ENCODE results near the gene ESPNL.

Gene ESPNL

DNA sequence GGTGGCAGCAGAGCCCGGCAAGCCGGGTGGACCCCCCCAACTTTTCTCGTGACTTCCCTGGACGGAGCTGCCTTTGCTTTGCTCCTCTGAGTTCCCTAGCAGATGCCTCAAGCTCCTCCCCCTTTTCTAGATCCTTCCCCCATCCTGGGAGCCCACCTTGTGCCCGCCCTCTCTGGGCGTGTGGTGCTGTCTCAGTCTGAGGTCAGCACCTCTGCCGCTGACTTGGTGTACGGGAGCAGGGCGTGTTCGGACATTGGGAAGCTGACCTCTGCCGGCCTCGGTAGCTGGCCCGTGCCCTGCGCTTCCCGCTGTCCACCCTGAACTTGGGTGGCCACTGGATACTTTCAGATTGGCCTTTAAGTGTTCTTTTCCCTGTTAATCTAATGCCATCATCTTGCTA lies 19.6 kb upstream of the ESPNL start:
- DNase-seq, result no peak

DNA sequence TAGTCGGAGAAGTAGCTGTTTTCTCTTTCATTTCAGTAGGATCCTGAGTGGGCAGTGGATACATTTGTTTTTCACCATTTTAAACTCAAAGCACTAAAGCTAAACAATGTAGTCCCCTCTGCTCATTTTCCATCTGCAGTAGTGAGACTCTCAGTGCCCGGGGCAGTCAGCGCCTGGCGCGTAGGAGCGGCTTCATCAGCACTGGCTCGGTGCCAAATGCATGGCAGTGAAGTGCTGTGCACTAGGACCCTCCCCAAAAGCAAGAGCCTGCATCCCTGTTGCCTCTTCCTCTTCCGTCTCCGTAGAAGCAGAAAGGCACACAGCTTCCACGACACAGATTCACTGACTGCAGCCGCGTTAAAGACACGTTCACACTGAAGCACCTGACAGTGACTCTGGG lies 19.0 kb upstream of the ESPNL start:
- DNase-seq, result no peak

DNA sequence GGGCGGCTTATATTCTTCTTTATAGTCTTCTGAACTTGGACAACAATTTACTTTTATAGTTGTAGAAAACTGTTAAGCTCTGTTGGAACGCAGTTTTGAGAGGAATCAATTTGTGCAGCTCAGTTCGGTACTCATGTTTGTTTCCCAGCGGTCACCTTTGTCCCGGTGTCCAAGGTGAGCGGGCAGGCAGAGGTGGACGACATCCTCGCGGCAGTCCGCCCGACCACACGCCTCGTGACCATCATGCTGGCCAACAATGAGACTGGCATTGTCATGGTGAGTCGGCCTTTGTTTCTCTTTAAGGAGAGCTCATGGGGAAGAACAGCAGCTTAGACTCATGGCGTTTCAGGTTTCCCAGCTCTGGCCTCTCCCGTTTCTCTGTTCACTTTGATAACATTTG lies 18.6 kb upstream of the ESPNL start:
- DNase-seq, result no peak

DNA sequence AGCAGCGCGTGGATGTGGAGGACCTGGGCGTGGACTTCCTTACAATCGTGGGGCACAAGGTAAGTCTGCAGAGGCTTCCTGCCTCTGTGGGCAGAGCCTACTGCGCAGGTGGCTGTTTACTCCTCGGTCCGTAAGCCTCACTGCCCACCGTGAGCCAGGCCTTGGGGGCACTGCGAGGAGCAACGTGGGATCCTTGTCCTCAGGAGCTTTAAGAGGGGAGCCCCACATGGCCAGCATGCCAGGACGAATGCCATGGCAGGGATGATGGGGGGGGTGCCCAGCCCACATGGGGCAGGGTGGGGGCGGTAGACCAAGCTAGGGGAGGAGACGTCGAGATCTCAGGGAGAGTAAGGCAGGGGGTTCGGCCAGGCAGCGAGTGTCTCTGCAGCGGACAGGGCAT lies 18.0 kb upstream of the ESPNL start:
- no peak for DNase-seq

DNA sequence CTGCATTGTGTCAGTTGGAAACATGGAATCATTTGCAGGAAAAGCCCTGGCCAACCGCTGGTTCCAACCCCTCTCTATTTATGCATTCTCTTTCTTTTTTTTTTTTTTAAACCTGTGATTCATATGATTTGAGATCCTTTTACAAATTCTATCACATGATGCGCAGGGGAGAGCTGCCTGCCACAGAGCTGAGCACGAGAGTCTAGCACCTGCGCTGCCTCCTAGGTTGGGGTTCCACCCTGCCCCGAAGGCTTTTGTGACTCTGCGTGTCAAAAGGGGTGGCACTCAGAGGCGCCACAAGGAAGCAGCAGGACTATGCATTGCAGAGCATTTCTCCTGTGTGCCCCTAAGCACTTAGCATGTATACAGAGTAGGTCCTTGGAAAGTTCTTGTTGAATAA lies 17.3 kb upstream of the ESPNL start:
- DNase-seq, result no peak

DNA sequence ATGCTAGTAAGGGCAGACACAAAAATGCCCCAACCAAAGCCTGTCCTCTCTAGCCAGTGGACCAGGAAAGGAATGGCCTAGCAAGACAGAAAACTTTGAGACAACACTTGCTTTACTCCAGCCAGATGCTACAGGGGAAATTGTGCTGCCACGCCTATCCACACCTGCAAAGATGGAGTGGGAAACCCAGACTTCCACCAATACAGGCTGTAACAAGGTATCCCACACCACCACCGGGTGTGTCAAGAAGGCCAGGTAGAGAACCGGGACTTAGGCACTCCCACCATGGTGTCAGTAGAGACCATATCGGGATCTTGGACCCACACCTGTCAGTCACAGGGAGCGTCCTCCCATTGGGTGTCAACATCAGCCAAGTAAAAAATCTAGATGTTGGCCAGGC lies 16.2 kb upstream of the ESPNL start:
- DNase-seq, result no peak

DNA sequence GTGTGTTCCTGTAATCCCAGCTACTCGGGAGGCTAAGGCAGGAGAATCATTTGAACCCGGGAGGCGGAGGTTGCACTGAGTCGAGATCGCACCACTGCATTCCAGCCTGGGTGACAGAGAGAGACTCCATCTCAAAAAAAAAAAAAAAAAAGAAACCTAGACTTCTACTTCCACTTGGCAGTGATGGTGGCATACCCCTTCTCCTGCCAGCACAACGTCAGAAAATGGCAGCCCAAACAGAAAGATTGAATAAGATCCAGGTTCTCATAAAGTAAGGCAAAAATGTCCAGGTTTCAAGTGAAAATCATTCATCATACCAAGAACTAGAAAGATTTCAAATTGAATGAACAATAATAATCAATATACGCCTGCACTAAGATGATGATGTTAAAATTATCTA lies 15.4 kb upstream of the ESPNL start:
- DNase-seq, result no peak

DNA sequence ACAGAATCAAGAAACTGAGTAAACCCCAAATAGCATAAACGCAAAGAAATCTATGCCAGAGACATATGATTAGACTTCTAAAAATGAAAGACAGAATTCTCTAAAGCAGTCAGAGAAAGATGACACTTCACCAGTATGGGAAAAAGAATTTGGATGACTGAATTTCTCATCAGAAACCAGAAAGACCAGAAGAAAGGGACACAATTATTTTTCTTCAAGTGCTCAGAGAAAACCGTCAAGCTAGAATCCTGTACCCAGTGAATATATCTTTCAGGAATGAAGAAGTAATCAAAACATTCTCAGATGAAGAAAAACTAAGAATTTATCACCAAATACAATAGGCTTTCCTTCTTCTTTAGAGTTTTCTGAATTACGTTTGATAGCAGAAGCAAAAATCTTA lies 14.2 kb upstream of the ESPNL start:
- no peak for DNase-seq

DNA sequence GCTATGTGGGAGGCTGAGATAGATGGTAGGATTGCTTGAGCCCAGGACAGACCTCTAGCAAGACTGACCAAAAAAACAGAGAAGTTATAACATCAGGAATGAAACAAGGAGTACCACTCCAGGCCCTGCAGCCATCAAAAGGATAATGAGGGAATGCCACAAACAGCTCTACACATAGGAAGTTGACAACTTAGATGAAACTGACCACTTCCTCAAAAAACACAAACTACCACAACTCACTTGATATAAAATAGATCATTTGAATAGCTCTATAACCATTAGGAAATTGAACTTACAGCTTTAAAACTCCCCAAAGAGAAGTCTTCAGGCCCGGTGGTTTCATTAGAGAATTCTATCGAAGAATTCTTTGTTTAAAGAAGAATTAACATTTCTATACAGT lies 12.9 kb upstream of the ESPNL start:
- no peak for DNase-seq

DNA sequence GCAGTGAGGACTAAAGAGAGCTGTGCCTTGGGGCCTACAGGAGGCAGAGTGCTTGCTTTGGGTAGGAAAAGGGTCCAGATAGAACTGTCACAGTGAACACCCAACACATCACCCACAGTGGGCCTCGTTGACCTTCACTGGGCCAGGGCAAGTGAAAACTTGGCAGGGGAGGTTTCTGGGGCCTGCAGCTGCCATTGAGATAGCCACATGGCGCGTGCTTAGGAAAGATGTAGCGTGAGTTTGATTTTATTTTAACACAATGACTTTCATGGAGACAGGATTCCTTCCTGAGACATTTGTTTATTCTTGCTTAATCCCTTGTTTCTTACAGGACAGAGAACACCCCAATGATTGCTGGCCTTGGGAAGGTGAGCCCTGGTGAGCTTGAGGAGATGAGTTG lies 9.3 kb upstream of the ESPNL start:
- no peak for DNase-seq

DNA sequence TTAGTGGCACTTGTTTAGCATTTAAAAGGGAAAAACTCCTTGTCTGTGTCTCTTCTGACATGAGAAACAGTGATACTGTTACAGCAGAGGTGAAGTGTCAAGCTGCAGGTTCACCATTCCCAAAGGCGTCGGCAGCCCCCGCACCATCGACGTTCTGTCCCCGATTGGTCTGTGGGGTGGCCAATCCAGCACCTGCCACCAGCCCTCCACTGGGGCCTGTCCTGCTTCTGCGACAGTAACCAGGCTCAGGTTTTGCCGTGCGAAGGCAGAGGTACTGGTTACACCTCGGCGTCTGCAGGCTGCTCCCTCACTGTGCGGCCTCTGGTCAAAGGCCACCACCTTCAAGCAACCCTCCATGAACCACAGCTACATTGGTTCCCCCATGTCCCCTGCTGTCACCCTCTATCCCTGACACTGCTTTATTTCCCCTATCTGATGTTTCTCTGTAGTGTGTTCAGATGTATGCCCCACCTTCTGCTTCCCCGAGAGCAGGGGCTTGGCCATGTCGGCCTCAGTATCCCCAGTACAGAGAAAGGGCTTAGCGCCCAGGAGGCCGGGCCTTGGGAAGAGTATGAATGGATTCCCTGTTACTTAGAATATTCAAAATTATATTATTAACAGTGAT lies 8.6 kb upstream of the ESPNL start:
- no peak for DNase-seq

DNA sequence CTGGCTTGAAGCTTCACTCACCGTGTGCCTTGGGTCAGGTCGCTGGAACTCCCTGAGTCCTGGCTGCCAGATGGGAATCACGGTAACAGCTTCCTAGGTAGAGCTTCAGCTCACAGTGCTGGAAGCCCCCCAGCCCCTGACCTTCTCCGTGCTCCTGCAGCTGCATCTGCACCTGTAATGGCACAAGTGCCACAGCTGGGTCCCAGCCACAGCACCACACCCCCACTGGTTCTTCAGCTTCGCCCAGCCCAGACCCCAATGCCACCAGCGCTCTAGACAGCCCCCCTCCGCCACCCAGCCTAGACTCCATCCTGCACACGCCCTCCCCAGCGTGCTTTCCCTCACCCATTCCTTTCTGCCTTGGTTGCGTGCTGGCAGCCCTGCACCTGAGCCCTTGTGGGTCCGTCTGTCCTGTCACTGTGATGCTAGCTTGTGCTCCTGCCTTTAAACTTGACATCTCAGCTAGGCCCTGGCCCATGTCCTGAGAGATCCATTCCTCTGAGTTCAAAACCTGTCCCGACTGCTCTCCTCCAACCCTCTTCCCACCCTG lies 7.6 kb upstream of the ESPNL start:
- no peak for DNase-seq

DNA sequence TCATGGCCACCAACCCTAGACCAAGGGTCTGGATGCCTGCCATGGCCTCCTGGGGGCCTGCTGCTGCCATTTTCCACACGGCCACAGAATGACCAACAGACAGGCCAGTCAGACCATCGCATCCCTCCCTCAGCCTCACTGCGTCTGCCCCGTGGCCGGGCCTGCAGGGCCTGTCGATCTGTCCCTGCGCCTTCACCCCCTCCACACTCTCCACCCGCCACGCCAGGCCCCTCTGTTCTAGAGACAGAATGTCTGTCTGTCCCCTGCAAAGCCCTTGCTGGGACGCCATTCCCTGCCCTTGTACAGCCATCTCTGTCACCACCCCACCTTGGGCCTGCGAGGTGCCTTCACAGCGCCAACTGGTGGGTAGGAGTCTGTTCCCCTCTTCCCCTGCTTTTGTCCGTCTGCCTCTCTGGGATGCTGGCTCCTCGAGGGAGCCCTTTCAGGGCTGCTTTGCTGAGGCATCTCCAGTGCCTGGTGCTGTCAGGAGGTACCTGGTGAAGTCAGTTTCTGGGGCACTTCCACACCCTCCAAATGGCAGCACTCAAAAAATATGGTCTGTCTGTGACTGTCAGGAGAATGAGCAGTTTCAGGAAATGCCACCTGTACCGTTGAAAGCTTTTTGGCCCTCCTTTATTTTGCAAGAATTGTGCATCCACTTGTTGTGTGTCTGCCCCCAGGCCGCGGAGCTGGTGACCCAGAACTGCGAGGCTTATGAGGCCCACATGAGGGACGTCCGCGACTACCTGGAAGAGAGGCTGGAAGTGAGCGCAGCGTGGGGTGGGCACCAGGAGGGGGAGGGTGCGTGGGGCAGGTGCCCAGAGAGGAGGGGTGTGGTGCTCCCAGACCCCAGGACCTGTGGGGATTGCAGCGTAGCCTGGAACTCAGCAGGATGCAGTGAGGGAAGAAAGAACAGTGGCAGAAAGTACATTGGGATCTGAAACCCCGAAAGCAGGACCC lies 6.7 kb upstream of the ESPNL start:
- no peak for DNase-seq

DNA sequence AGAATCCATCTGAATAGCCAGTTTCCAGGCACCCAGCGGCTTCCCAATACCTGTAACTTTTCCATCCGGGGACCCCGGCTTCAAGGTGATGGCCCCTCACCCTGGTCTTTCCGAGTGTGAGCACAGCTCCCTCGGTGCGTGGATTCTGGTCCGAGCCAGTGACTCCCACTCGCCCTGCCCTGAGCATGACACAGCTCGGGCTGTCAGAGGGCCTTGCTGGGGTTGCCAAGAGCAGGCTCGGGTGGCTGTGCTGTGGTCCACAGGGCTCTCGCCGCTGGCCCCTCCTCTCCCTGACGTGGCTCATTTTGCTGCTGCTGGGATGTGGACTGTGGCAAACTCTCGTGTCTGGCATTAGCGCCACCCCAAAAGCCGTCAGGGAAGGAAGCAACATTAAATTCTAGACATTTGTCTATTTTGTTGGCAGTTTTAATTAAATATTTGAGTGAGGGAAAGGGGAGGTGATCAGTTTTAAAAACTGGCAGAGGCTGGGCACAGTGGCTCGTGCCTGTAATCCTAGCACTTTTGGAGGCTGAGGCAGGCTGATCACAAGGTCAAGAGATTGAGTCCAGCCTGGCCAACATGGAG lies 5.6 kb upstream of the ESPNL start:
- no peak for DNase-seq

DNA sequence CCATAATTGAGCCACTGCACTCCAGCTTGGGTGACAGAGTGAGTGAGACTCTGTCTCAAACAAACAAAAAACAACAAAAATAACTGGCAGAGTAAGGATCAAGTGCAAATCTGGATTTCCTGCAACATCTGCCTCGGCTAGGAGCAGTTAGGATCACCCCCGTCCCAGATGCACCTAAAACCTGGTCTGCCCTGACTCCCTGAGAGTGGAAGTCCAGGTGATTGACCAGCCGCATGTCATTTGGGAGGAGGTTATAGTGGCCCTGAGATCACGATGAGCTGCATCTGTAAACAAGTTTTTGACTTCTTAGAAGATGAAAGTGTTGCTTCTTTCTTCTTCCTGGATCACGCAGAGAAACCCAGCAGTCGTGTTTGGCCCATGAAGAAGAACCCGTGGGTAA lies 5.0 kb upstream of the ESPNL start:
- DNase-seq, result no peak

DNA sequence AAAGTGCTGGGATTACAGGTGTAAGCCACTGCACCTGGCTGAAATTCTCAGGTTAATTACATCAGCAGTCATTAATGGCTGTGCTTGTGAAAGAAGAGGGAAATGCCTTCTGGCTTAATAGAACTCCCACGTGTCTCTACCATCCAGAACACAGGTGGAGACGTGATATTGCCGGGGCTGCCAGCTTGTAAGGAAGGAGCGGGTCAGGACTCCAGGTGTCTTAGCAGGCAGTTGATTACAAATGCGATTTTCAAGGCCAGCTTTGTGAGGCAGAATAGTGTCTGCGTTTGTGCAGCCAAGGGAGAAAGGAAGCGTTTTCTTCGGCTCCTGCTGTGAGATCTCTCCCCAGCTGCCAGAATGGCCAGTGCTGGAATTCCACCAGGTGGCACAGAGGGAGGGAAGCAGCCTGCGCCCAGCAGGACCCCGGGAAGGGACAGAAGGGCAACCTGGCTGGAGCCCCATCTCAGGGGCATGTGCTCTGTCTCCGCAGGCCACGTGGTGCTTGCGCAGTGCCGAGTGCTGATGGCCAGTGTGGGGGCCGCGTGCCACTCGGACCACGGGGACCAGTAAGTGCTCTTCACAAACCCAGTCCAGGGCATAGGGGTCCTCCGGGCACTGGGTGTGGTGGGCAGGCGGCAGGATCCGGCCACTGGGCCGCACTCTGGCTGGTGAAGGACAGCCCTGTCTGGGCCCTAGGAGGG lies 3.7 kb upstream of the ESPNL start:
- DNase-seq, result no peak

DNA sequence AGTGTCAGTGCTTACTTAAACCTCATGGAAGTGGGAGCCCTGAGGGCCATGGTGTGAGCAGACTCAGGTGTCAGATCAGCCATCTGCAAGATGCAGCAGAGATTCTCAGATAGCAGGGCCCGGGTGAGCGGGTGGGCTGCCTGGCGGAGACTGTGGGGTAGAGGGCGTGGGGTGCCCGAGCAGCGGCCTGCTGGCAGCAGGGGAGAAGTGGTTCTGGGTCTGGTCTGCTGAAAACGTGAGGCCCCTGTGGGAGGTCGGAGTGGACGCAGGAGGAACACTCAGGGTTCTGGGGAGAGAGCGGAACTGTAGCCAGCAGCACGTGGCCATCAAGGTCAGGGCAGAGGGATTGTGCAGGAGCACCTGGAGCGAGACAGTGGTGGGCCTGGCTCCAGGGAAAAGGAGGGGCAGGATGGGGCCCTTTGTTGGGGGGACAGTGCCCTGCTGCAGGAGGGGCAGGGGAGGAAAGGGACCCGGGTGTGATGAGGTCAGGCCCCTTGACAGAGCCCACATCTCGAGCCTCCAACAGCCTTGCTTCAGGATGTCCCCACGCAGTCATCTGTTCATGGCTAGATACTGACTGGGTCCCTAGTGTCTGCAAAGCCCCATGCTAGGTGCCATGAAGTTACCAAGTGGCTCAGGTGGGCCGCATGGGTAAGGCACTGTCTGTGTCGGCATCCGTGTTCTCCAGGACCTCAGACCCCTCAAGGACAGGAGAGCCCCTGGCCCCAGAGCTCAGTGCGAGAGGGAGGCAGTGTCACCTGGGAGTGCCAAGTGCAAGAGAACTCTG lies 2.7 kb upstream of the ESPNL start:
- DNase-seq, result no peak

DNA sequence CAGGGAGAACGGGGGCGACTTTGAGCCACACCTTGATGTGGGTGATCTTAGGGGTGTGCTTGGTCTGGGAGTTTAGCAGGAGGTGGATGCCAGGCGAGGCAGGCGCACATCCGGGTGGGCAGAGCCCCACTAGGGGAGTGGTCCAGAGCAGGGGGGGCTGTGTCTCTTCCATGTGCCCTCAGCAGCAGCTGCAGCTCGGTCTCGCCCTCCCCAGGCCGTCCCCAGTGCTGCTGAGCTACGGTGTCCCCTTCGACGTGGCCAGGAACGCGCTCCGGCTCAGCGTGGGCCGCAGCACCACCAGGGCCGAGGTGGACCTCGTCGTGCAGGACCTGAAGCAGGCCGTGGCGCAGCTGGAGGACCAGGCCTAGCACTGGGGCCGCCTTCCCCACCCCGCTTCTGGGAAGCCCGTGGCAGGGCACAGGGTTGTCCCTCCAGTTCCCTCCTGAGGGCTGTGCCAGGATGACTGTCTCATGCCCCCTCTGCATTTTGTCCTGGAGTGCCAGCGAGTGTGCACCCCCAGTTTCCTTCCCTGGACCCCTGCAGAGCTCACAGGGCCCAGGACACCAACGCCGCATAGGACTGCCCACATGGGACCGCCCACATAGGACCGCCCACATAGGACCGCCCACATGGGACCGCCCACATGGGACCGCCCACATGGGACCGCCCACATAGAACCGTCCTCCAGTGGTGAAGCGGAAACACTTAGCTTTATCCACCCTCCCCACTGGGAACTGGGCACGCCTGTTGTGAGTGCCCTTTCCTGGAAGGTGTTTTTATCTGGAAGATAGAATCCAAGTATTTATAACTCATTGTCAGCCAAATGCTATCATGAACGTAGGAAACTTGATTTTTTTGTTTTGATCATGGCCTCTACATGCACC lies 1.9 kb upstream of the ESPNL start:
- no peak for DNase-seq

DNA sequence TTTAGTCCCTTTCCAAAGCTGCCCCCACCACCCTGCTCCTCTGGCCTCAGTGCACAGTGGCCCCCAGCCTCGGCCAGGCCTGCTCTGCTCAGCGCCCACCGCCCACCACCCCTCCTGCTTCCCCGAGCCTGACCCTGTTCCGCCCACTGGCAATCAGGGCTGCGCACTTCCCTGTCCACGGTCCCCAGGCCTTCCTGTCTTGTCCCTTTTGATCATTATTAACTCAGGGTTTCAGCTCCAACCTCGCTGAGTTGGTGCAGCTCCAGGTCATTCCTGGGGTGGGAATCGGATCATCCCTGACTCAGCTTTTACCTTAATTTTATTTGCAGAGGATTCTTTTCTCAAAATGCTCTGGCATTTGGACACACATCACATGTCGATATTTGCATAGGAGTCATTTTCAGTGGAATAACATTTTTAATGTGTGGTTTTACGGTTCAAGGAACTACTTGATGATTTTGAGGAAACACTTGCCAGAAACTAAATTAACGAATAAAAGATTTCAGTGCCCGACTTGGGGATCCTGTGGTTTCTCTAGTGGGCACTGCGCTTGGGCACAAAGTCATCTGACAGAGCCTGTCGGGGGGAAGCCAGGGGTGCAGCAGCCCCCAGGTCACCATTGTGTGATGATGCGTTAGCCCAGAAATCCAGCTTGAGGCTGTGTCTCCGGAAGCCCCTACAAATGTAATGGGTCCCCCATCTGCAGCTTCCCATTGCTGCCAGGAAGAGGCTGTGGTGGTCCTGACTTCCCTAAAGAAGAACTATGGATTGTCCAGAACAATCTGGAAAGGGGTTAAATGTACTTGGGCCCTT lies 1.0 kb upstream of the ESPNL start:
- DNase-seq, result no peak

DNA sequence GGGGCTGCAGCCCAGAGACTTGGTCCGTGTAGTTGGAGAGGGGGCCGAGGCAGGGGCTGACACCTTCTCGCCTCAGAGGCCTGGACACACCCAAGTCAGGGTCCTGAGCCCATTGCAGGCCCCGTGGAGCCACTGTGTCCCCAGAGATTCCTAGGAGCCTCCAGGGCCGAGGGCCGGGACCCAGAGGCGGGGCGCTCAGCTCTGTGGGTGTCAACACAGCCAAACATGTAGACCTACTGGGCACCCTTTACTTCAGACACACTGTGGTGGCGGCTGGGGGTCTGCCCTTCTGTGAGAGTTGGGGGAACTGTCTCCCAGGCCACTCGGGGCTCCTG lies 459 bp upstream of the ESPNL start:
- DNase-seq, result no peak

All from T-helper 9 cell (primary cell).